ENCODE measurements around the gene ABCC4.
"Not testable (repeated sequence)": the region's sequence is repeated elsewhere in the genome, so short reads cannot be mapped to it uniquely, and the experiment has no call there.

ABCC4 gene

GRCh38 chr13:95229855-95230254 lies 71.4 kb downstream of the ABCC4 start:
- DNase-seq (ENCODE audit: low read depth in 2 of 2) = no peak

GRCh38 chr13:95228130-95228529 lies 73.1 kb downstream of the ABCC4 start:
- DNase-seq (ENCODE audit: low read depth in 2 of 2) = no peak

- no peak for DNase-seq (ENCODE audit: low read depth in 2 of 2)
Observed at GRCh38 chr13:95226932-95227695, 74.1 kb downstream of the ABCC4 start.

GRCh38 chr13:95226476-95226875 lies 74.8 kb downstream of the ABCC4 start:
- no peak for DNase-seq (ENCODE audit: low read depth in 2 of 2)

- no peak for DNase-seq (ENCODE audit: low read depth in 2 of 2)
Observed at GRCh38 chr13:95226050-95226449, 75.2 kb downstream of the ABCC4 start.

GRCh38 chr13:95224064-95224463 lies 77.2 kb downstream of the ABCC4 start:
- no peak for DNase-seq (ENCODE audit: low read depth in 2 of 2)

- no peak for DNase-seq (ENCODE audit: low read depth in 2 of 2)
Observed at GRCh38 chr13:95222733-95223018, 78.6 kb downstream of the ABCC4 start.

GRCh38 chr13:95221971-95222732 lies 79.1 kb downstream of the ABCC4 start:
- DNase-seq (ENCODE audit: low read depth in 2 of 2) = no peak

- no peak for DNase-seq (ENCODE audit: low read depth in 2 of 2)
Observed at GRCh38 chr13:95220611-95221010, 80.6 kb downstream of the ABCC4 start.

- DNase-seq (ENCODE audit: low read depth in 2 of 2) = no peak
Observed at GRCh38 chr13:95217920-95218830, 83.1 kb downstream of the ABCC4 start.

GRCh38 chr13:95216182-95216581 lies 85.1 kb downstream of the ABCC4 start:
- no peak for DNase-seq (ENCODE audit: low read depth in 2 of 2)

GRCh38 chr13:95212983-95213850 lies 88.0 kb downstream of the ABCC4 start:
- DNase-seq (ENCODE audit: low read depth in 2 of 2) = no peak

GRCh38 chr13:95209109-95209508 lies 92.1 kb downstream of the ABCC4 start:
- no peak for DNase-seq (ENCODE audit: low read depth in 2 of 2)

- no peak for DNase-seq (ENCODE audit: low read depth in 2 of 2)
Observed at GRCh38 chr13:95207769-95208366, 93.4 kb downstream of the ABCC4 start.

GRCh38 chr13:95206116-95206515 lies 95.1 kb downstream of the ABCC4 start:
- DNase-seq (ENCODE audit: low read depth in 2 of 2) = no peak

GRCh38 chr13:95204231-95204765 lies 97.0 kb downstream of the ABCC4 start:
- no peak for DNase-seq (ENCODE audit: low read depth in 2 of 2)

GRCh38 chr13:95201814-95202651 lies 99.2 kb downstream of the ABCC4 start:
- DNase-seq (ENCODE audit: low read depth in 2 of 2) = no peak

GRCh38 chr13:95200386-95200957 lies 100.8 kb downstream of the ABCC4 start:
- not testable (repeated sequence) for DNase-seq (ENCODE audit: low read depth in 2 of 2)

GRCh38 chr13:95199896-95200295 lies 101.4 kb downstream of the ABCC4 start:
- DNase-seq (ENCODE audit: low read depth in 2 of 2) = no peak

All from activated CD8-positive, alpha-beta memory T cell treated with anti-CD3 and anti-CD28 coated beads for 4 hours (primary cell).